HFFc6 (cell line): Measurements from ENCODE around the gene FCN1. TPM values are rescaled to one million over a fixed set of nuclear protein-coding genes. Genes with fewer than 3 reads are reported as not detected.

ENCODE experiments used
- DNase-seq: peaks from one replicate; pipeline ENCODE4 v3.0.0-alpha.2; 2018
- H3K27ac Mint-ChIP-seq: 2 replicates; pipeline ENCODE4 v1.8.0; 2020; ENCODE audit warnings: mild to moderate bottlenecking, mixed read lengths
- H3K27me3 Mint-ChIP-seq: 2 replicates; pipeline ENCODE4 v1.8.0; 2021; ENCODE audit warnings: mild to moderate bottlenecking, moderate library complexity, mixed read lengths; ENCODE audit not compliant: insufficient read depth
- H3K36me3 Mint-ChIP-seq: 2 replicates; pipeline ENCODE4 v1.8.0; 2021; ENCODE audit warnings: low read depth, mixed read lengths
- H3K4me1 Mint-ChIP-seq: 2 replicates; pipeline ENCODE4 v1.8.0; 2020; ENCODE audit warnings: low read depth, mixed read lengths
- H3K4me3 Mint-ChIP-seq: 2 replicates; pipeline ENCODE4 v1.8.0; 2020; ENCODE audit warnings: mild to moderate bottlenecking, moderate library complexity, mixed read lengths
- H3K9me3 Mint-ChIP-seq: 2 replicates; pipeline ENCODE4 v1.8.0; 2020; ENCODE audit warnings: mild to moderate bottlenecking, mixed read lengths
- CTCF ChIP-seq: fragments of 200-600 bp; sonication (generic); IDR thresholded peaks from 2 replicates; pipeline ENCODE4 v1.5.0; 2021; ENCODE audit warnings: antibody characterized with exemption, mild to moderate bottlenecking
- total RNA-seq, 6 experiments: library from RNA; stranded (reverse); fragmentation: NEBNext Ultra II Directional; extraction: Animal tissue kit (Norgen Biotek cat#: 25700); gene quantifications; 2 replicates in 1 of 6; 3 replicates in 5 of 6; pipeline ENCODE4 v1.2.3, GENCODE V29; 2021

The FCN1 gene
- total RNA-seq, 6 experiments from 2014 or later = not detected

DNA sequence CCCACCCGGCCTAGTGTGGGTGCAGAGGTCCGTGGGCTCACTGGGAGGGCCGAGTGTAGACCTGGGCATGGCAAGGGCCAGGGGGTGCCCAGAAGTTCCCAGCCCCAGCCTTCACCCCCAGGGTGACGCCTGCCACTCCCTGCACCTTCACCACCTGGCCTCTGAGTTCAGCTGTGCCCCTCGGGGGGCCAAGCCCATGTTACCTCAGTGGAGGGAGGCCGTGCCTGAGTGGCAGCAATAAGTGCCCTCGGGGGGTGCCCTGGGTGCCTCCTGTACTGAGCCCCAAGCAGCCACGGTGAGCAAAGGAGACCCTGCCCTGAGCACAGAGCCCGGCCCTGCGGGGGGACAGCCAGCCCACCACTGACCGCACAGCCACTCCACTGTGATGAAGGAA is 47.4 kb downstream of the FCN1 start:
- Mint-ChIP-seq H3K4me1 (peaks cover 16% of the 10 kb centered on the region), H3K27ac (no peak overlapping the region), H3K27me3 (peaks cover 36% of the 10 kb centered on the region), H3K36me3 (peaks cover 4% of the 10 kb centered on the region; the same call in 1 of the 2 replicates), H3K4me3 (no peak overlapping the region), H3K9me3 (no peaks in the 10 kb centered on the region)
- TF ChIP-seq CTCF = no peak
- no peak for DNase-seq

DNA sequence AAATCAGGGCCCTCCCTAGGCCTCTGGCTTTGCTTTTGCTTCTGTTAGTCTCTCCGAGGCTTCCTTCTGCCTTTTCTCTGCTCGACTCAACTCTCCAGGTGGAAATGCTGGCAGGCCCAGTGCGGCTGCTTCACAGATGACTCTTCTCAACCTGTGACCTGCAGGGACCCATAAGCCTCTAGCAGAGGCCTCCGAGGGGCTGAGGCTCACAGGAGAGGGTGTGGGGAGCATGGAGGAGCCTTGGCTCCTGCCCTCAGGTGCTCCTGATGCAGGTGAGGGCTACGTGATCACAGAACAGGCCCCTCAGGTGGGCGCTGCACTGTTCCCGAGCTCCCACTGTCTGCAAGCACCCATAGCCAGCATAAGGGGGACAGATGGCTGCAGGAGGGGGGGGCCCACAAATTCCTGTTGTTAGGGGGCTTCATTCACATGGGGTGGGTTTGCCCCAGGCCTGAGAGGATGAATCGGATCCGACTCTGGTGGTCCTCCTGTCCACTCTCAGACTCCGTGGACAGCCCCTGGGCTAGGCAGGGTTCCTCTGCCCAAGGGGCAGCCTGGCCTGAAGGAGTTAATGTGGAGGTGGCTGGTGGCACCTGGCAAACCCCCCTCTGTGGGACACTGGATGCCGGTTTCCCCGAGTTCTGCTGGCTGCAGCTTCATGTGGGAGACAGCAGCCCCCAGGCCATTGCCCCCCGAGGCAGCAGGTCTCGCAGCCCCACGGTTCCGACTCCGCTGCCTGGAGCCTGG is 48.0 kb downstream of the FCN1 start:
- Mint-ChIP-seq H3K9me3 (no peaks in the 10 kb centered on the region), H3K27ac (no peak overlapping the region), H3K4me1 (peaks cover 16% of the 10 kb centered on the region), H3K36me3 (peaks cover 4% of the 10 kb centered on the region; the same call in 1 of the 2 replicates), H3K27me3 (peaks cover 36% of the 10 kb centered on the region), H3K4me3 (no peak overlapping the region)
- no peak for TF ChIP-seq CTCF
- DNase-seq = no peak

- Mint-ChIP-seq H3K27ac (no peak overlapping the region), H3K4me3 (no peak overlapping the region), H3K36me3 (peaks cover 4% of the 10 kb centered on the region; the same call in 1 of the 2 replicates), H3K27me3 (peaks cover 39% of the 10 kb centered on the region), H3K4me1 (peaks cover 16% of the 10 kb centered on the region), H3K9me3 (no peaks in the 10 kb centered on the region)
- no peak for TF ChIP-seq CTCF
- DNase-seq = no peak
Measured at GRCh38 chr9:134868751-134869553, 48.8 kb downstream of the FCN1 start.

GRCh38 chr9:134867917-134868750 is 49.6 kb downstream of the FCN1 start:
- Mint-ChIP-seq H3K9me3 (no peaks in the 10 kb centered on the region), H3K27ac (no peak overlapping the region), H3K4me1 (peaks cover 16% of the 10 kb centered on the region), H3K36me3 (peaks cover 4% of the 10 kb centered on the region; the same call in 1 of the 2 replicates), H3K4me3 (no peak overlapping the region), H3K27me3 (peaks cover 35% of the 10 kb centered on the region)
- no peak for DNase-seq
- no peak for TF ChIP-seq CTCF

- H3K9me3 Mint-ChIP-seq = peaks cover 8% of the 10 kb centered on the region
- no peak overlapping the region for H3K27ac Mint-ChIP-seq
- H3K4me1 Mint-ChIP-seq = no peaks in the 10 kb centered on the region
- H3K36me3 Mint-ChIP-seq = no peaks in the 10 kb centered on the region
- no peak for DNase-seq
- TF ChIP-seq CTCF = no peak
- no peak overlapping the region for H3K4me3 Mint-ChIP-seq
- H3K27me3 Mint-ChIP-seq = peaks cover 23% of the 10 kb centered on the region
Measured at GRCh38 chr9:134864821-134865190, 52.9 kb downstream of the FCN1 start.
